IMR-90 (cell line): ENCODE data around the gene MRPS16. TPM values are rescaled to one million over a fixed set of nuclear protein-coding genes. Genes with fewer than 3 reads are reported as not detected.

Source experiments
- ATAC-seq: fragments of 200-7000 bp; cut with Tn5 transposase; 2 replicates; pipeline ENCODE4 v1.9.1; 2020; ENCODE audit warnings: low read depth, mild to moderate bottlenecking, moderate library complexity
- BruUV-seq: library from RNA; stranded (reverse); fragments of 400-500 nt; replicated peaks from 2 replicates; lab custom pipeline; 2021; lab: Mats Ljungman, UMichigan
- CTCF ChIA-PET: fragments of 300-600 bp; formaldehyde crosslinking; extraction: SDS; loops from one replicate; lab custom pipeline; 2021; ENCODE audit warnings: antibody characterized with exemption; lab: Yijun Ruan, JAX
- POLR2A ChIA-PET: fragments of 300-600 bp; sonication (Branson Sonifier 250); formaldehyde crosslinking; loops from one replicate; lab custom pipeline; 2022; ENCODE audit warnings: antibody characterized with exemption; ENCODE audit not compliant: unreplicated experiment; lab: Charles Lee
- DNase-seq: peaks from one replicate; pipeline ENCODE4 v3.0.0; 2013
- H2AFZ ChIP-seq: replicated peaks from 2 replicates; pipeline ENCODE3; 2013; ENCODE audit warnings: low read length, mild to moderate bottlenecking; ENCODE audit not compliant: poor library complexity
- H2AK5ac ChIP-seq: 2 replicates; pipeline ENCODE4 v1.6.1; 2013; ENCODE audit warnings: low read depth, low read length, inconsistent platforms
- H2AK9ac ChIP-seq: replicated peaks from 2 replicates; pipeline ENCODE3; 2013; ENCODE audit warnings: mild to moderate bottlenecking, low read depth, low read length, moderate library complexity; ENCODE audit not compliant: poor library complexity
- H2BK120ac ChIP-seq: 2 replicates; pipeline ENCODE4 v1.6.1; 2013; ENCODE audit warnings: low read depth, low read length, inconsistent platforms
- H2BK15ac ChIP-seq: 3 replicates; pipeline ENCODE4 v1.6.1; 2013; ENCODE audit warnings: low read depth, low read length, inconsistent platforms
- H2BK20ac ChIP-seq: 2 replicates; pipeline ENCODE4 v1.6.1; 2013; ENCODE audit warnings: low read depth, mild to moderate bottlenecking, inconsistent platforms, low read length, moderate library complexity
- H2BK5ac ChIP-seq: 2 replicates; pipeline ENCODE4 v1.6.1; 2013; ENCODE audit warnings: mild to moderate bottlenecking, low read depth, low read length, inconsistent platforms; ENCODE audit not compliant: poor library complexity, severe bottlenecking
- H3K14ac ChIP-seq: replicated peaks from 2 replicates; pipeline ENCODE4 v1.6.1; 2013; ENCODE audit warnings: low read depth, low read length, inconsistent platforms
- H3K18ac ChIP-seq: 2 replicates; pipeline ENCODE4 v1.6.1; 2013; ENCODE audit warnings: low read depth, low read length, control low read depth
- H3K23ac ChIP-seq: 2 replicates; pipeline ENCODE4 v1.6.1; 2013; ENCODE audit warnings: low read depth, low read length, inconsistent platforms
- H3K27ac ChIP-seq: 2 replicates; pipeline ENCODE4 v1.5.1; 2013; ENCODE audit warnings: mild to moderate bottlenecking, control low read depth, low read length; ENCODE audit not compliant: insufficient read depth
- H3K27me3 ChIP-seq: 2 replicates; pipeline ENCODE4 v1.6.1; 2013; ENCODE audit warnings: low read length; ENCODE audit not compliant: control insufficient read depth, insufficient read depth
- H3K36me3 ChIP-seq: 2 replicates; pipeline ENCODE4 v1.6.1; 2013; ENCODE audit warnings: low read length, mixed read lengths; ENCODE audit not compliant: control insufficient read depth, insufficient read depth
- H3K4ac ChIP-seq: 2 replicates; pipeline ENCODE4 v1.6.1; 2013; ENCODE audit warnings: low read depth, low read length, inconsistent platforms
- H3K4me1 ChIP-seq: 2 replicates; pipeline ENCODE4 v1.6.1; 2013; ENCODE audit warnings: low read length, mixed read lengths; ENCODE audit not compliant: control insufficient read depth, insufficient read depth
- H3K4me2 ChIP-seq: 2 replicates; pipeline ENCODE4 v1.6.1; 2013; ENCODE audit warnings: low read depth, mild to moderate bottlenecking, control low read depth, low read length, moderate library complexity
- H3K4me3 ChIP-seq: 2 replicates; pipeline ENCODE4 v1.5.1; 2013; ENCODE audit warnings: low read depth, mild to moderate bottlenecking, control low read depth, low read length, moderate library complexity; ENCODE audit not compliant: insufficient read depth
- H3K56ac ChIP-seq: 2 replicates; pipeline ENCODE4 v1.6.1; 2013; ENCODE audit warnings: low read length, inconsistent platforms; ENCODE audit not compliant: insufficient read depth; ENCODE audit errors: extremely low read depth
- H3K79me1 ChIP-seq, 2 experiments: 2 replicates each; pipeline ENCODE4 v1.6.1; 2013; ENCODE audit warnings: low read length in 2 of 2, inconsistent platforms in 1 of 2, low read depth in 1 of 2
- H3K9ac ChIP-seq: 2 replicates; pipeline ENCODE4 v1.6.1; 2013; ENCODE audit warnings: low read depth, low read length, control low read depth
- H3K9me1 ChIP-seq: 2 replicates; pipeline ENCODE4 v1.6.1; 2013; ENCODE audit warnings: low read length, inconsistent platforms; ENCODE audit not compliant: insufficient read depth
- H3K9me3 ChIP-seq: 2 replicates; pipeline ENCODE4 v1.6.1; 2013; ENCODE audit warnings: low read length; ENCODE audit not compliant: control insufficient read depth, insufficient read depth
- H4K20me1 ChIP-seq: 2 replicates; pipeline ENCODE4 v1.6.1; 2013; ENCODE audit warnings: low read length, inconsistent platforms; ENCODE audit not compliant: insufficient read depth
- H4K5ac ChIP-seq: 2 replicates; pipeline ENCODE4 v1.6.1; 2013; ENCODE audit warnings: mild to moderate bottlenecking, low read depth, low read length, control low read depth
- H4K8ac ChIP-seq, 2 experiments: 2 replicates each; pipeline ENCODE4 v1.6.1; 2013; ENCODE audit warnings: low read depth in 2 of 2, low read length in 2 of 2, control low read depth in 1 of 2, inconsistent platforms in 1 of 2
- H4K91ac ChIP-seq: 2 replicates; pipeline ENCODE4 v1.6.1; 2013; ENCODE audit warnings: low read depth, low read length, inconsistent platforms; ENCODE audit not compliant: insufficient read depth
- CHD1 ChIP-seq: IDR thresholded peaks from 2 replicates; pipeline ENCODE4 v1.6.1; 2012; ENCODE audit warnings: low read depth, low read length, improper control_type of control experiment
- WGBS, 2 experiments: methylation state at CpG; one replicate each; pipeline versions ENCODE4 v1.1.5 to v1.1.7; 2013; ENCODE audit warnings: missing lambda C conversion rate in 2 of 2; ENCODE audit not compliant: insufficient read length in 1 of 2; ENCODE audit errors: extremely low coverage in 2 of 2; 5-methylcytosine and 5-hydroxymethylcytosine counted together
- dilution Hi-C: fragments of 300-500 bp; cut with HindIII; formaldehyde crosslinking; loops from one replicate; pipeline ENCODE4 v1.14.3; 2018; ENCODE audit warnings: low sequenced_read_pairs; ENCODE audit not compliant: unreplicated experiment
- in situ Hi-C: fragments of 300-500 bp; cut with MboI; formaldehyde crosslinking; loops from 3 replicates; pipeline ENCODE4 v1.14.3; 2019; ENCODE audit warnings: low sequenced_read_pairs, inconsistent platforms, mixed read lengths
- intact Hi-C: fragments of 100-400 bp; cut with micrococcal nuclease; formaldehyde crosslinking; loops from 2 replicates; pipeline ENCODE4 v1.10.0; 2022
- polyA plus RNA-seq, 3 experiments: library from polyadenylated mRNA; depleted of rRNA; stranded (reverse); fragments of >200 nt; gene quantifications; 2 replicates each; pipeline ENCODE4 v1.2.3, GENCODE V29; 2012; ENCODE audit warnings: low replicate concordance in 1 of 3
- total RNA-seq: library from RNA; depleted of rRNA; stranded (reverse); fragments of >200 nt; gene quantifications from 2 replicates; pipeline ENCODE4 v1.2.3, GENCODE V29; 2012

MRPS16 gene
- total and polyA plus RNA-seq, 2 of the 4 experiments (the other 2 are of a cell fraction): 45.3 to 62.4 TPM

- Histone ChIP-seq H3K79me1 (peaks cover 13 to 39% of the 10 kb centered on the region in 2 experiments; a peak in 3 of 4 replicates), H3K9ac (peak overlapping the region; percentile 38; the same call in 1 of the 2 replicates), H3K27me3 (no peaks in the 10 kb centered on the region), H2BK15ac (no peak overlapping the region), H3K18ac (no peak overlapping the region), H3K4me2 (peak overlapping the region; percentile 14), H4K91ac (no peak overlapping the region), H3K9me3 (no peaks in the 10 kb centered on the region), H3K4ac (peak overlapping the region; percentile 51), H3K56ac (no peak overlapping the region), H3K9me1 (no peaks in the 10 kb centered on the region; the same call in 1 of the 2 replicates), H2AFZ (no peak overlapping the region), H2AK9ac (no peak overlapping the region), H3K36me3 (peaks cover 19% of the 10 kb centered on the region), H3K23ac (peak overlapping the region; percentile 81), H2BK20ac (no peak overlapping the region), H3K4me3 (no peak overlapping the region), H4K20me1 (no peaks in the 10 kb centered on the region), H4K5ac (no peak overlapping the region), H4K8ac (peak overlapping the region in 1 of 2 experiments; percentile 24; a peak in 1 of 4 replicates), H2BK120ac (no peak overlapping the region), H3K27ac (no peak overlapping the region; the same call in 1 of the 2 replicates), H3K14ac (peak overlapping the region; percentile 22; the same call in 1 of the 2 replicates), H2BK5ac (no peak overlapping the region), H3K4me1 (peaks cover 7% of the 10 kb centered on the region), H2AK5ac (peak overlapping the region; percentile 18; the same call in 1 of the 2 replicates)
- WGBS, 2 experiments: 65% methylated on average over 4 of the region's 8 CpGs; no CpG with 5 or more reads in 1 of the 2 experiments
- CTCF ChIA-PET: interaction anchor here (0.6 kb wide), 1 partner anchor 319 kb away, joined by 3 read pairs; no protein-coding TSS in a partner anchor
- ATAC-seq (no peak), DNase-seq (no peak)
- BruUV-seq: no TSS peak
- dilution Hi-C loops (no loop called here), intact Hi-C loops (no loop called here), in situ Hi-C loops (no loop called here)
- POLR2A ChIA-PET: interaction anchor here (0.6 kb wide), 1 partner anchor 149 kb away, joined by 3 read pairs; no protein-coding TSS in a partner anchor
- TF ChIP-seq CHD1: no peak
Measured at GRCh38 chr10:73244866-73245477, 7.5 kb downstream of the MRPS16 start.
